ENCODE results near the gene IGSF3.

The IGSF3 gene

GRCh38 chr1:116679828-116680628, 12.5 kb upstream of the IGSF3 start:
- peaks cover 31% of the 10 kb centered on the region in 2 donors for H3K27me3 Mint-ChIP-seq
- DNase-seq (no peak), ATAC-seq (replicated peaks) (no peak)
- H3K27ac Mint-ChIP-seq, result no peak overlapping the region
- no peaks in the 10 kb centered on the region for H3K36me3 Mint-ChIP-seq (ENCODE audit: insufficient read depth)
- H3K4me3 Mint-ChIP-seq, result no peak overlapping the region
- H3K4me1 Mint-ChIP-seq (ENCODE audit: low read depth in 2 of 2), result no peaks in the 10 kb centered on the region
- no peaks in the 10 kb centered on the region for H3K9me3 Mint-ChIP-seq

GRCh38 chr1:116679091-116679827, 11.7 kb upstream of the IGSF3 start:
- no peak for DNase-seq
- H3K27me3 Mint-ChIP-seq, result peaks cover 36 to 39% of the 10 kb centered on the region in 2 donors
- H3K4me3 Mint-ChIP-seq, result no peak overlapping the region
- no peaks in the 10 kb centered on the region for H3K36me3 Mint-ChIP-seq (ENCODE audit: insufficient read depth)
- no peak for ATAC-seq (replicated peaks)
- H3K4me1 Mint-ChIP-seq (ENCODE audit: low read depth in 2 of 2), result no peaks in the 10 kb centered on the region
- H3K27ac Mint-ChIP-seq, result no peak overlapping the region
- H3K9me3 Mint-ChIP-seq, result no peaks in the 10 kb centered on the region

GRCh38 chr1:116678732-116679090, 11.2 kb upstream of the IGSF3 start:
- H3K9me3 Mint-ChIP-seq, result no peaks in the 10 kb centered on the region
- DNase-seq, result no peak
- H3K27ac Mint-ChIP-seq, result no peak overlapping the region
- H3K4me3 Mint-ChIP-seq, result no peak overlapping the region
- no peak for ATAC-seq (replicated peaks)
- H3K4me1 Mint-ChIP-seq (ENCODE audit: low read depth in 2 of 2), result no peaks in the 10 kb centered on the region
- peaks cover 41 to 44% of the 10 kb centered on the region in 2 donors for H3K27me3 Mint-ChIP-seq
- no peaks in the 10 kb centered on the region for H3K36me3 Mint-ChIP-seq (ENCODE audit: insufficient read depth)

GRCh38 chr1:116677474-116678062, 10.0 kb upstream of the IGSF3 start:
- Mint-ChIP-seq H3K9me3 (no peaks in the 10 kb centered on the region), H3K4me3 (no peak overlapping the region), H3K27ac (no peak overlapping the region), H3K36me3 (ENCODE audit: insufficient read depth) (no peaks in the 10 kb centered on the region), H3K4me1 (ENCODE audit: low read depth in 2 of 2) (no peaks in the 10 kb centered on the region), H3K27me3 (peaks cover 44 to 55% of the 10 kb centered on the region in 2 donors)
- DNase-seq (no peak), ATAC-seq (replicated peaks) (no peak)

GRCh38 chr1:116676291-116676690, 8.8 kb upstream of the IGSF3 start:
- no peak overlapping the region for H3K27ac Mint-ChIP-seq
- no peak for DNase-seq
- H3K4me1 Mint-ChIP-seq (ENCODE audit: low read depth in 2 of 2), result no peaks in the 10 kb centered on the region
- ATAC-seq (replicated peaks), result no peak
- H3K36me3 Mint-ChIP-seq (ENCODE audit: insufficient read depth), result peaks cover under 1% of the 10 kb centered on the region
- peaks cover 44 to 55% of the 10 kb centered on the region in 2 donors for H3K27me3 Mint-ChIP-seq
- no peak overlapping the region for H3K4me3 Mint-ChIP-seq
- H3K9me3 Mint-ChIP-seq, result no peaks in the 10 kb centered on the region

DNA sequence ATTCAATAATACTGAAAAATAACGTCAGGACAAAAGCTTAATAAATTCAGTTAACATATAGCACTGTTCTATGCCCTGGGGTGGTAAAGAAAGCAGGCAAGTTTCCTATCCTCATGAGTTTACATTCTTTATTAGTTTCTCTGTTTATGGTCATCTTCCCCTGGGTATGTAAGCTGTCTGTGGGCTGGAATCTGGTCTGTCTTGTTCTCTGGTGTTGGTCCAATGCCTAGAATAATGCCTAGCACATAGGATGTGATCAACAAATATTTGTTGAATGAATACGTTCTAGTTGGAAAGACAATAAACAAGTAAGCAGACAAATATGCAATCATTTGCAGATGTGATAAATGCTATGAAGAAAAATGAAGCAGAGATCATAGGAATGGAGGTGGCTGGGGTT, 7.2 kb upstream of the IGSF3 start:
- H3K27me3 Mint-ChIP-seq, result peaks cover 44 to 55% of the 10 kb centered on the region in 2 donors
- H3K27ac Mint-ChIP-seq, result no peak overlapping the region
- ATAC-seq (replicated peaks), result no peak
- no peak for DNase-seq
- H3K9me3 Mint-ChIP-seq, result no peaks in the 10 kb centered on the region
- peaks cover 2% of the 10 kb centered on the region for H3K36me3 Mint-ChIP-seq (ENCODE audit: insufficient read depth)
- no peak overlapping the region for H3K4me3 Mint-ChIP-seq
- no peaks in the 10 kb centered on the region for H3K4me1 Mint-ChIP-seq (ENCODE audit: low read depth in 2 of 2)

DNA sequence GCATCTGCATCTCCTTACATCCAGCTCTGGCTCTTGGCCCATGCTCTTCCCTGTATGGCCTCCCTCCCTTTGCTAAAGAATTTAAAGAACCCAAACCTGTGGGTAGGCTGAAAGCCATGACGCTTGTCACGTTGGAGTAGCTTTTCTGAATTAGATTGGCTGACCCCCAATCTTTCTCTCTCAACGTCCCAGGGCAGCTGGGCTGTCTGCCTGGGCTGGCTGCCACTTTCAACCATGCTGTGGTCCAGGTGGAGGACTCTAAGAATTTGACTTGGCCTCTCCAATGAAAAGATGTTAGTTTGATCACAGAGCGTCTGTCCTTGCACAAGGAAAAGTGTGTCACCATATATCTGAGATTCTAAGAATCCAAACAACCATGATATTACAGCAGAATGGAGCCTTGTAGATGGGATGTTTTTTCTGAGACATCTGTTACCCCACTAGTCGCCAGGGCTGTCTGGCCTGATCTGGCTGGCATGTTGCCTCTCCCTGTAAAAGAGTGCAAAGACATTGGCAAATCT, 6.5 kb upstream of the IGSF3 start:
- Mint-ChIP-seq H3K27ac (no peak overlapping the region), H3K4me1 (ENCODE audit: low read depth in 2 of 2) (no peaks in the 10 kb centered on the region), H3K36me3 (ENCODE audit: insufficient read depth) (peaks cover 6% of the 10 kb centered on the region), H3K27me3 (peaks cover 44 to 55% of the 10 kb centered on the region in 2 donors), H3K9me3 (no peaks in the 10 kb centered on the region), H3K4me3 (no peak overlapping the region)
- DNase-seq (no peak), ATAC-seq (replicated peaks) (no peak)

DNA sequence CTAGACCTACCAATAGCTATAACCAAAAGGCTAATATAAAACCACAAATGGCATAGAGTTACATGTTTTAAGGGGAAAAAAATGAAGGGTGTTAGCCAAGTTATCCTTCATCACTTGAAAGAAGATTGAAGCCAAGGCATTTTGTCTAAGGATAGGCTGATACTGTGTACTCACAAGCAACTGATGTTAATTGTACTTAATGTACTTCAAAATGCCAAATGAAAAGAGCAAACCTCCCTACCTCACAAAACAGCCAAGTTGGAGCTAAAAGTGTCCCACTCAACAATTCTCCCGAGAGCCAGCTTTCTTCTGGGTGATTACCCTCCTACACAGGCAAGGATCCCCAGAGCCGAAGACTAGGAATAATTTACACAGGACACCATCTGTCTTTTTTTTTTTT, 4.4 kb upstream of the IGSF3 start:
- ATAC-seq (replicated peaks) (no peak), DNase-seq (no peak)
- H3K4me1 Mint-ChIP-seq (ENCODE audit: low read depth in 2 of 2), result no peaks in the 10 kb centered on the region
- H3K36me3 Mint-ChIP-seq (ENCODE audit: insufficient read depth), result peaks cover 6% of the 10 kb centered on the region
- no peaks in the 10 kb centered on the region for H3K9me3 Mint-ChIP-seq
- no peak overlapping the region for H3K4me3 Mint-ChIP-seq
- peaks cover 36 to 48% of the 10 kb centered on the region in 2 donors for H3K27me3 Mint-ChIP-seq
- no peak overlapping the region for H3K27ac Mint-ChIP-seq

DNA sequence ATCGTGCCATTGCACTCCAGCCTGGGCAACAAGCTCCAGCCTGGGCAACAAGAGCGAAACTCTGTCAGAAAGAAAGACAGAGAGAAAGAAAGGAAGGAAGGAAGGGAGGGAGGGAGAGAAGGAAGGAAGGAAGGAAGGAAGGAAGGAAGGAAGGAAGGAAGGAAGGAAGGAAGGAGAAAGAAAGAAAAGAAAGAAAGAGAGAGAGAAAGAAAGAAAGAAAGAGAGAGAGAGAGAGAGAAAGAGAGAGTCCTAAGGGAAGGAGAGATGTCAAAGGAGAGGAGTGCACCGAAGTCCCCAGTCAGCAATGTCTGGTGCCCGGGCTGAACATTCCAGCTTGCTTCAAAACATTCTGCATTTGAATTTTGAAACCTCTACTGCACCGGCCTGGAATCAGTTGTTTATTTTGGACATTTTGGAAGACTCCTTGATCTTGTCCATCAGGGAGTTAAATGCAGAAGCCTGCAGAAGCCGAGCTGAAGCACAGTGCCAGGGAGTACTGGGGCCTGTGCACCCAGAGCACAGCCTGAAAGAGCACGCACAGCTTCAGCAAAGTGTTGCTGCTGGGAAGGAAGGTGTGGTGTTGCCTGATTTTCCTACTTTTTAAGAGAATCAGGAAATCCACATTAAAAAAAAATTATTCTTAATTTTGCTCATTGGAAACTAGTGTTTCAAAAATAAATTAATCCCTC, 3.7 kb upstream of the IGSF3 start:
- Mint-ChIP-seq H3K27me3 (peaks cover 35 to 48% of the 10 kb centered on the region in 2 donors), H3K4me3 (no peak overlapping the region), H3K36me3 (ENCODE audit: insufficient read depth) (peaks cover 6% of the 10 kb centered on the region), H3K4me1 (ENCODE audit: low read depth in 2 of 2) (peaks cover 4 to 6% of the 10 kb centered on the region in 2 donors), H3K27ac (no peak overlapping the region), H3K9me3 (no peaks in the 10 kb centered on the region)
- DNase-seq (no peak), ATAC-seq (replicated peaks) (no peak)

GRCh38 chr1:116668277-116668676, 744 bp upstream of the IGSF3 start:
- H3K27ac Mint-ChIP-seq, result no peak overlapping the region
- H3K9me3 Mint-ChIP-seq, result no peaks in the 10 kb centered on the region
- peak overlapping the region; percentile 70 to 74 for H3K4me3 Mint-ChIP-seq
- peaks cover 44 to 52% of the 10 kb centered on the region in 2 donors for H3K27me3 Mint-ChIP-seq
- peaks cover 7 to 8% of the 10 kb centered on the region in 2 donors for H3K4me1 Mint-ChIP-seq (ENCODE audit: low read depth in 2 of 2)
- DNase-seq, result no peak
- peaks cover 6% of the 10 kb centered on the region for H3K36me3 Mint-ChIP-seq (ENCODE audit: insufficient read depth)
- no peak for ATAC-seq (replicated peaks)

DNA sequence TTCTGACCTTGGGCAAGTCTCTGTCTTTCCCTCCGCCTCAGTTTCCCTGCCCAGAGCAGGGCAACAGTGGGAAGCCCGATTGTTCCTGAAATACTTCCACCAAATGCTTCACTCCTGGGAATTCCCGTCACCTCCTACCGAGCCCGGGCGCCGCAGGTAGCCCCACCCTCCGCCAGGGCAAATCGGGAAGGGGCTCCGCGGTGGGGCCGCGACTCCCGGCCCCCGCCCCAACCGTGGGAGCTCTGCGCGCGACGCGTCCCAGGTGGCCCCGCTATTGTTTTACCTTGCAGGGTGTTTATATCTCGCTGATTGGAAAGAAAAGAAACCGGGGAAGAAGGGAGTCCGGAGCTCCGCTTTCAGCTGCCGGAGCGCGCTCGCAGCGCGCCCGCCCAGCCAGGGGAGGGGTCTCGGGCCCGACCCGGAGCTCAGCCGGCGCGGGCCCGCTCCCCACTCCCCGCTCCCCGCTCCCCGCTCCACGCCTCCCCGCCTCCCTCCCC, 407 bp downstream of the IGSF3 start:
- Mint-ChIP-seq H3K4me1 (ENCODE audit: low read depth in 2 of 2) (peaks cover 7 to 8% of the 10 kb centered on the region in 2 donors), H3K9me3 (no peaks in the 10 kb centered on the region), H3K27me3 (peaks cover 52 to 54% of the 10 kb centered on the region in 2 donors), H3K4me3 (peak overlapping the region; percentile 70 to 74), H3K36me3 (ENCODE audit: insufficient read depth) (peaks cover 6% of the 10 kb centered on the region), H3K27ac (no peak overlapping the region)
- DNase-seq (no peak), ATAC-seq (replicated peaks) (peak; percentile 46)

DNA sequence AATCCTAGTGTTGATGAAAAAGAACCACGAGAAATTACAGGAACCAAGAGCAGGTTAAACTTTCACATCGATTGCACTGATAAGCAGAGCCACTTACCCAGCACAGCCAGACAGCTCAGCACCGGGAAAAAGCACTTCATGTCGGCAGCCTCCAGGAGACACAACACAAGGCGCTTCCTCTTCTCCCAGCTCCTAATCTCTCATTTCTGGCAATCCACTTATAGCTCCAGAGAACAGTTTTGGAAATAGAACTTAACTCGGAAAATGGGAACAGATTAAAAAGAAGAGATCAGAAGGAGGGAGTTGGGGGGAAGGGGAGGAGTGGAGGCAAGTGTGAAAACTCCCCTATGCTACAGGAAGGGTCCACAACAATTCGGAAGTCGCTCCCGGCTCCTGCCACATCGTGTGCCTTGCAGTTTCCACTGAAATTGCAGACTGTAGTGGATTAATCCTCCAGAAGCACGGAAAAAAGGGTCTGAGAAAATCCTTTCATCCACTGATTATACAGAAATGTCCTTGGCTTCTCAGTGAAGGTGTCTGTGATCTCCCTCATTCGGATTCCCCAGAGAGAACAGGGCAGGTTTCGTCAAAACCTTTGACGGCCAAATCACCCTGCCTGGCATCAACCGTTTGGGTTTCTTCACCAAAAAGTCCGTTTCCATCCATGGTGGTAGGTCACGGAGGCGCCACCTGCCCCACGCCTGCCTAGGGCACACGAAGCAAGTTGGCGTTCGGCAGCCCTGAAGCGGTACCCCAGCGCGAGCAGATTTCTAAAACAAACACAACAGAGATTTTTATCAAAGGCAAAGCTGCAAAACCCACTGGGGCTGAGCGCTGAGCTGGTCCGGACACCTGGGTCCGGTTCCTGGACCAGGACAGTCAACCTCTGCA, 1.1 kb downstream of the IGSF3 start:
- Mint-ChIP-seq H3K27ac (no peak overlapping the region), H3K27me3 (peaks cover 52 to 54% of the 10 kb centered on the region in 2 donors), H3K4me1 (ENCODE audit: low read depth in 2 of 2) (peaks cover 7 to 8% of the 10 kb centered on the region in 2 donors), H3K4me3 (peak overlapping the region; percentile 70 to 74), H3K9me3 (no peaks in the 10 kb centered on the region), H3K36me3 (ENCODE audit: insufficient read depth) (peaks cover 6% of the 10 kb centered on the region)
- peak; percentile 29 for ATAC-seq (replicated peaks)
- no peak for DNase-seq
